H1 (cell line): ENCODE data around the gene FCRL6. TPM values are rescaled to one million over a fixed set of nuclear protein-coding genes. Genes with fewer than 3 reads are reported as not detected.

Experiments
- CTCF ChIA-PET: fragments of 300-600 bp; sonication (Branson Sonifier 250); formaldehyde crosslinking; loops from one replicate; lab custom pipeline; 2021; ENCODE audit not compliant: partially characterized antibody; lab: Charles Lee
- POLR2A ChIA-PET: fragments of 300-600 bp; sonication (Branson Sonifier 250); formaldehyde crosslinking; loops from one replicate; lab custom pipeline; 2021; ENCODE audit warnings: inconsistent platforms; ENCODE audit not compliant: partially characterized antibody; lab: Charles Lee
- DNase-seq, 2 experiments: peaks; one replicate each; pipeline versions ENCODE4 v3.0.0 to v3.0.0-alpha.2; 2010 to 2022; ENCODE audit warnings: low spot score in 2 of 2, low read depth in 1 of 2, mixed read lengths in 1 of 2
- FAIRE-seq: peaks from 2 replicates; lab custom pipeline; 2011; peaks lifted over from hg19 to GRCh38; lab: Jason Lieb, UNC
- H2AFZ ChIP-seq: 2 replicates; pipeline ENCODE4 v1.8.1; 2012; ENCODE audit warnings: low read length, inconsistent platforms
- H2AK5ac ChIP-seq: 2 replicates; pipeline ENCODE4 v1.6.1; 2013; ENCODE audit warnings: low read depth, low read length
- H2BK120ac ChIP-seq: replicated peaks from 2 replicates; pipeline ENCODE3; 2013; ENCODE audit warnings: low read depth, low read length, inconsistent platforms
- H2BK12ac ChIP-seq: 2 replicates; pipeline ENCODE4 v1.6.1; 2013; ENCODE audit warnings: low read depth, low read length
- H2BK15ac ChIP-seq: 2 replicates; pipeline ENCODE4 v1.6.1; 2013; ENCODE audit warnings: low read length
- H2BK20ac ChIP-seq: 2 replicates; pipeline ENCODE4 v1.6.1; 2013; ENCODE audit warnings: low read length
- H2BK5ac ChIP-seq: 2 replicates; pipeline ENCODE4 v1.6.1; 2013; ENCODE audit warnings: low read depth, low read length
- H3K14ac ChIP-seq: 2 replicates; pipeline ENCODE4 v1.6.1; 2013; ENCODE audit warnings: inconsistent platforms; ENCODE audit not compliant: insufficient read length
- H3K18ac ChIP-seq: 2 replicates; pipeline ENCODE4 v1.6.1; 2013; ENCODE audit warnings: low read length; ENCODE audit errors: extremely low read depth
- H3K23ac ChIP-seq: 2 replicates; pipeline ENCODE4 v1.6.1; 2013; ENCODE audit warnings: inconsistent platforms; ENCODE audit not compliant: insufficient read length
- H3K23me2 ChIP-seq: 2 replicates; pipeline ENCODE4 v1.6.1; 2013; ENCODE audit warnings: low read depth, low read length
- H3K27ac ChIP-seq: 2 replicates; pipeline ENCODE4 v1.6.1; 2011; ENCODE audit warnings: low read depth, low read length, inconsistent platforms
- H3K27me3 ChIP-seq, 4 experiments: replicated peaks in 1 of 4; 1 replicate in 1 of 4; 2 replicates in 3 of 4; pipeline versions ENCODE4 v1.6.1 to v1.8.1; 2011 to 2013; ENCODE audit warnings: low read length in 3 of 4, mild to moderate bottlenecking in 3 of 4, inconsistent platforms in 2 of 4, mixed read lengths in 2 of 4, moderate library complexity in 1 of 4; ENCODE audit not compliant: control insufficient read depth in 3 of 4, insufficient read depth in 3 of 4; ENCODE audit errors: extremely low read depth in 1 of 4
- H3K36me3 ChIP-seq, 4 experiments: 2 replicates each; pipeline versions ENCODE4 v1.6.1 to v1.8.1; 2011 to 2013; ENCODE audit warnings: mild to moderate bottlenecking in 4 of 4, low read length in 3 of 4, moderate library complexity in 2 of 4, control low read depth in 1 of 4, inconsistent platforms in 1 of 4; ENCODE audit not compliant: insufficient read depth in 4 of 4, control insufficient read depth in 2 of 4
- H3K4ac ChIP-seq: replicated peaks from 2 replicates; pipeline ENCODE3; 2013; ENCODE audit warnings: low read length, low read depth, mixed read lengths, inconsistent platforms; ENCODE audit not compliant: insufficient read length
- H3K4me1 ChIP-seq, 4 experiments: replicated peaks in 1 of 4; 1 replicate in 1 of 4; 2 replicates in 3 of 4; pipeline versions ENCODE4 v1.6.1 to v1.8.1; 2011 to 2013; ENCODE audit warnings: low read length in 3 of 4, inconsistent platforms in 2 of 4, mixed read lengths in 1 of 4; ENCODE audit not compliant: insufficient read depth in 4 of 4, control insufficient read depth in 3 of 4
- H3K4me2 ChIP-seq, 2 experiments: 2 replicates each; pipeline versions ENCODE4 v1.6.1 to v1.8.1; 2011 to 2013; ENCODE audit warnings: low read depth in 2 of 2, low read length in 2 of 2, control low read depth in 1 of 2, inconsistent platforms in 1 of 2, mild to moderate bottlenecking in 1 of 2; ENCODE audit not compliant: insufficient read depth in 1 of 2
- H3K4me3 ChIP-seq, 4 experiments: fragments of 200-600, 300-600 bp in 1 of 4; sonication (generic), shearing (Covaris generic), sonication (Bioruptor Twin) in 1 of 4; 2 replicates each; pipeline versions ENCODE4 v1.5.1 to v1.8.1; 2011 to 2016; ENCODE audit warnings: low read length in 4 of 4, low read depth in 3 of 4, control low read depth in 2 of 4, inconsistent platforms in 2 of 4, mild to moderate bottlenecking in 2 of 4, mixed read lengths in 1 of 4, moderate library complexity in 1 of 4; ENCODE audit not compliant: insufficient read depth in 2 of 4; ENCODE audit errors: extremely low read depth in 1 of 4
- H3K56ac ChIP-seq: replicated peaks from 2 replicates; pipeline ENCODE3; 2013; ENCODE audit warnings: low read depth, mild to moderate bottlenecking, mixed read lengths, low read length, inconsistent platforms; ENCODE audit not compliant: insufficient read length
- H3K79me1 ChIP-seq: 2 replicates; pipeline ENCODE4 v1.6.1; 2013; ENCODE audit warnings: low read depth, low read length, control low read depth
- H3K79me2 ChIP-seq, 2 experiments: 2 replicates each; pipeline versions ENCODE4 v1.6.1 to v1.8.1; 2012 to 2013; ENCODE audit warnings: low read length in 2 of 2, mild to moderate bottlenecking in 2 of 2, inconsistent platforms in 1 of 2; ENCODE audit not compliant: insufficient read depth in 2 of 2, control insufficient read depth in 1 of 2
- H3K9ac ChIP-seq, 4 experiments: replicated peaks in 1 of 4; 1 replicate in 1 of 4; 2 replicates in 3 of 4; pipeline versions ENCODE4 v1.6.1 to v1.8.1; 2011 to 2013; ENCODE audit warnings: low read depth in 3 of 4, low read length in 3 of 4, control low read depth in 2 of 4, mild to moderate bottlenecking in 2 of 4, moderate library complexity in 2 of 4, inconsistent platforms in 1 of 4; ENCODE audit errors: extremely low read depth in 1 of 4
- H3K9me3 ChIP-seq, 2 experiments: 2 replicates each; pipeline versions ENCODE4 v1.6.1 to v1.8.1; 2012 to 2013; ENCODE audit warnings: mild to moderate bottlenecking in 2 of 2, moderate library complexity in 2 of 2, control low read depth in 1 of 2, inconsistent platforms in 1 of 2, low read depth in 1 of 2, low read length in 1 of 2, mixed read lengths in 1 of 2; ENCODE audit not compliant: insufficient read depth in 2 of 2
- H4K20me1 ChIP-seq, 2 experiments: replicated peaks in 1 of 2; 2 replicates each; pipeline versions ENCODE3 to v1.8.1; 2011 to 2013; ENCODE audit warnings: inconsistent platforms in 2 of 2, low read length in 2 of 2, mild to moderate bottlenecking in 1 of 2; ENCODE audit not compliant: insufficient read depth in 2 of 2, control insufficient read depth in 1 of 2
- H4K5ac ChIP-seq: 2 replicates; pipeline ENCODE4 v1.6.1; 2013; ENCODE audit warnings: low read length, low read depth, mixed read lengths, inconsistent platforms; ENCODE audit not compliant: insufficient read length
- H4K8ac ChIP-seq: 2 replicates; pipeline ENCODE4 v1.8.0; 2013; ENCODE audit warnings: mild to moderate bottlenecking, moderate library complexity, low read length, inconsistent platforms; ENCODE audit not compliant: insufficient read depth; ENCODE audit errors: extremely low read depth
- H4K91ac ChIP-seq: replicated peaks from 2 replicates; pipeline ENCODE3; 2013; ENCODE audit warnings: low read length, mixed read lengths, inconsistent platforms; ENCODE audit not compliant: insufficient read length
- ASH2L ChIP-seq: fragments of 200-600, 300-600 bp; sonication (generic); IDR thresholded peaks from one replicate; pipeline ENCODE4 v1.7.1; 2017; ENCODE audit warnings: low read length
- ATF3 ChIP-seq: IDR thresholded peaks from 2 replicates; pipeline ENCODE4 v1.6.1; 2011; ENCODE audit warnings: low read depth, mild to moderate bottlenecking, low read length; ENCODE audit not compliant: insufficient read depth
- CHD2 ChIP-seq: IDR thresholded peaks from 2 replicates; pipeline ENCODE4 v1.6.1; 2012; ENCODE audit warnings: low read length, improper control_type of control experiment
- JUN ChIP-seq: IDR thresholded peaks from 2 replicates; pipeline ENCODE4 v1.6.1; 2011; ENCODE audit warnings: low read depth, mild to moderate bottlenecking, improper control_type of control experiment, low read length
- KDM4A ChIP-seq: IDR thresholded peaks from one replicate; pipeline ENCODE4 v1.7.1; 2012; ENCODE audit warnings: low read depth, mild to moderate bottlenecking, moderate library complexity, low read length, inconsistent platforms; ENCODE audit not compliant: severe bottlenecking
- KDM5A ChIP-seq: fragments of 200-600 bp; IDR thresholded peaks from 2 replicates; pipeline ENCODE4 v1.7.1; 2012; ENCODE audit warnings: mild to moderate bottlenecking, low read length, inconsistent platforms, mixed read lengths
- NRF1 ChIP-seq: IDR thresholded peaks from 2 replicates; pipeline ENCODE4 v1.6.1; 2011; ENCODE audit warnings: mild to moderate bottlenecking, low read depth, low read length, improper control_type of control experiment
- SAP30 ChIP-seq: fragments of 300-600 bp; sonication (generic); IDR thresholded peaks from 2 replicates; pipeline ENCODE4 v1.7.1; 2012; ENCODE audit warnings: low read length, moderate library complexity, mild to moderate bottlenecking, inconsistent platforms; ENCODE audit not compliant: insufficient read depth, insufficient replicate concordance
- SP2 ChIP-seq: IDR thresholded peaks from 2 replicates; pipeline ENCODE4 v1.6.1; 2012; ENCODE audit warnings: mild to moderate bottlenecking, low read length, inconsistent platforms
- TAF7 ChIP-seq: optimal IDR thresholded peaks from 2 replicates; pipeline ENCODE3; 2011; ENCODE audit warnings: low read depth, mild to moderate bottlenecking, inconsistent platforms, low read length, moderate library complexity, borderline replicate concordance
- WGBS, 2 experiments: shearing (Covaris generic) in 1 of 2; methylation state at CpG; one replicate each; pipeline versions ENCODE4 v1.1.6 to v1.1.7; 2013 to 2015; ENCODE audit warnings: low lambda C conversion rate in 2 of 2, mixed read lengths in 2 of 2, inconsistent platforms in 1 of 2, low coverage in 1 of 2, missing lambda C conversion rate in 1 of 2; ENCODE audit not compliant: insufficient replicate concordance in 2 of 2, insufficient coverage in 1 of 2, insufficient read length in 1 of 2; ENCODE audit errors: extremely low coverage in 1 of 2, missing lambda C conversion rate in 1 of 2; 5-methylcytosine and 5-hydroxymethylcytosine counted together
- polyA plus RNA-seq, 7 experiments: library from polyadenylated mRNA; depleted of rRNA in 3 of 7; stranded (reverse) in 5 of 7; unstranded in 2 of 7; fragments of >200 nt in 5 of 7; fragments of 200-250 nt in 2 of 7; gene quantifications; 1 replicate in 5 of 7; 2 replicates in 1 of 7; 4 replicates in 1 of 7; pipeline versions ENCODE4 v1.2.1 to v1.2.3, GENCODE V29; 2011 to 2013; ENCODE audit warnings: missing spikeins in 2 of 7, mixed read lengths in 2 of 7
- total RNA-seq: library from RNA; stranded (reverse); fragmentation: NEBNext Ultra II Directional; extraction: Animal tissue kit (Norgen Biotek cat#: 25700); gene quantifications from 2 replicates; pipeline ENCODE4 v1.2.1, GENCODE V29; 2021

FCRL6 gene
- total and polyA plus RNA-seq, 2 of the 8 experiments (the other 6 are each of a cell fraction or from before 2014, with no cell fraction given) = not detected

GRCh38 chr1:159823406-159823805 lies 21.2 kb downstream of the FCRL6 start:
- Histone ChIP-seq H3K23me2 (no peaks in the 10 kb centered on the region; the same call in 1 of the 2 replicates), H3K4me1 (0 out of 7 replicates have a peak, but pooled peaks cover 0 to 3% (median 0%) of the 10 kb centered on the region in 4 experiments), H3K4me3 (no peak overlapping the region), H4K20me1 (no peaks in the 10 kb centered on the region), H2BK120ac (no peak overlapping the region), H3K9ac (no peak overlapping the region), H2AK5ac (no peak overlapping the region), H3K18ac (no peak overlapping the region), H3K79me2 (no peaks in the 10 kb centered on the region), H3K27ac (no peak overlapping the region), H3K36me3 (no peaks in the 10 kb centered on the region), H3K56ac (no peak overlapping the region), H3K9me3 (no peaks in the 10 kb centered on the region), H3K4me2 (no peak overlapping the region), H2BK12ac (no peak overlapping the region), H2BK15ac (no peak overlapping the region), H3K23ac (no peak overlapping the region), H4K8ac (no peak overlapping the region), H2BK20ac (no peak overlapping the region), H2BK5ac (no peak overlapping the region), H4K91ac (no peak overlapping the region), H4K5ac (no peak overlapping the region), H3K79me1 (no peaks in the 10 kb centered on the region), H3K27me3 (no peaks in the 10 kb centered on the region), H3K4ac (no peak overlapping the region), H3K14ac (no peak overlapping the region), H2AFZ (no peak overlapping the region)
- WGBS, 2 experiments = 88% methylated on average over 7 of the region's 7 CpGs; no CpG with 5 or more reads in 1 of the 2 experiments
- FAIRE-seq (no peak), DNase-seq (no peak)
- POLR2A ChIA-PET = interaction anchor here (1.0 kb wide), 1 partner anchor 19 kb away, joined by 5 read pairs; no protein-coding TSS in a partner anchor
- CTCF ChIA-PET = interaction anchor here (1.1 to 6.2 kb wide), 9 partner anchors 8 to 184 kb away, joined by 3 to 61 read pairs (median 4); no protein-coding TSS in a partner anchor
- TF ChIP-seq ASH2L (no peak), CHD2 (no peak), ATF3 (no peak), KDM5A (no peak), JUN (no peak), TAF7 (no peak), SP2 (no peak), KDM4A (no peak), NRF1 (no peak), SAP30 (no peak)
